Activated naive CD4-positive, alpha-beta T cell treated with anti-CD3 and anti-CD28 coated beads for 36 hours (primary cell): ENCODE measurements around the gene RBM39. TPM values are rescaled to one million over a fixed set of nuclear protein-coding genes. Genes with fewer than 3 reads are reported as not detected.

Experiments
- CTCF ChIA-PET: fragments of 350-600 bp; sonication (Branson Sonifier 250); formaldehyde crosslinking; loops from one replicate; lab custom pipeline; 2021; ENCODE audit warnings: antibody characterized with exemption; lab: Charles Lee
- DNase-seq: peaks from one replicate; pipeline ENCODE4 v3.0.0-alpha.2; 2020
- H3K27ac Mint-ChIP-seq: one replicate; pipeline ENCODE4 v1.8.0; 2021; ENCODE audit warnings: mild to moderate bottlenecking, mixed read lengths
- H3K27me3 Mint-ChIP-seq: one replicate; pipeline ENCODE4 v1.8.0; 2021; ENCODE audit warnings: low read depth, mixed read lengths
- H3K36me3 Mint-ChIP-seq: one replicate; pipeline ENCODE4 v1.8.0; 2021; ENCODE audit warnings: low read depth, mixed read lengths
- H3K4me1 Mint-ChIP-seq: one replicate; pipeline ENCODE4 v1.8.0; 2021; ENCODE audit warnings: low read depth, mixed read lengths
- H3K4me3 Mint-ChIP-seq: one replicate; pipeline ENCODE4 v1.8.0; 2021; ENCODE audit warnings: mild to moderate bottlenecking, moderate library complexity, mixed read lengths
- H3K9me3 Mint-ChIP-seq: one replicate; pipeline ENCODE4 v1.8.0; 2021; ENCODE audit warnings: mixed read lengths
- intact Hi-C: fragments of 100-400 bp; cut with micrococcal nuclease; formaldehyde crosslinking; loops from one replicate; pipeline ENCODE4 v1.15.1; 2023
- total RNA-seq, 2 experiments: library from RNA; stranded (reverse); gene quantifications; one replicate each; pipeline ENCODE4 v1.2.3, GENCODE V29; 2021

RBM39 gene
- total RNA-seq, 2 experiments from 2014 or later = 297 to 304 TPM

DNA sequence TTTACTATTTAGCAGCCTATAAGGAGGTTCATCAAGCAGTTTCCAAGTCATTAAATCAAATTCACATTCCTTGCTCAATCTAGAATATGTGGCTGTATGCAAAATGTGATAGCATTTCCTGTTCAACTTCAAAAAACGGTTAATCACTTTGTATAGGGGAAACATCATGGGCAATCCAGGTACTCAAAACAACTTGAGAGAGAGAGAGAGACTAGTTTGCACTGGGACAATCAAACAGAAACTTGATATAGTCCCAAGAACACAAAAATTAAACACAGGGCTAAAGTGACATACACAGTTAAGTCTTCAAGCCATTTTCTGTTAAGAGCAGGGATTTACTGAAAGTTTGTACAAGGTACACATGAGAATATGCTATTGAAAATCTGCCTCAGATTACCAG, 84.8 kb downstream of the RBM39 start:
- peak overlapping the region; percentile 70 for H3K27ac Mint-ChIP-seq

DNA sequence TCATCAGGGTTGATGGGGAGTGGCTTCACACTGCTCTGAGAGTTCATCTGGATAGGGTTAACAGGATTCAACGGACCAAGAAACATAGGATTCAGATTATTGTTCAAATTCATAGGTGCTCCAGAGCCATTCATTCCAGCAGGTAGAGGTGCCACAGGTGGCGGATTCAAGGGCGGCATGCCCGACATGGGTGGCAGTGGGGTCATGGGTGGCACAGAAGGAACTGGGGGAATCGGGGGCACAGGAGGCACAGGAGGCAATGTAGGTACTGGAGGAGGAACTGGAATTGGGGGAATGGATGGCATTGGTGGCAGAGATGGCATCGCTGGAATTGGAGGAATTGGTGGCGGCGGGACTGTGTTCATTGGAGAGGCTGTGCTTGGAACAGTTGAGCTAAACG, 87.6 kb downstream of the RBM39 start:
- Mint-ChIP-seq H3K4me3 (no peak overlapping the region), H3K4me1 (peaks cover 56% of the 10 kb centered on the region), H3K36me3 (peaks cover 29% of the 10 kb centered on the region), H3K27me3 (no peaks in the 10 kb centered on the region), H3K27ac (no peak overlapping the region), H3K9me3 (no peaks in the 10 kb centered on the region)
- CTCF ChIA-PET = interaction anchor here (0.7 to 1.0 kb wide), 3 partner anchors 53 to 190 kb away, joined by 3 read pairs; no protein-coding TSS in a partner anchor
- no peak for DNase-seq
- intact Hi-C loops = no loop called here

More for the DNA sequence above, 84.8 kb downstream of the RBM39 start:
- H3K4me1 Mint-ChIP-seq = peaks cover 57% of the 10 kb centered on the region
- peaks cover 36% of the 10 kb centered on the region for H3K36me3 Mint-ChIP-seq
- intact Hi-C loops = no loop called here
- H3K4me3 Mint-ChIP-seq = peak overlapping the region; percentile 19
- no peak for DNase-seq
- CTCF ChIA-PET = interaction anchor here (0.7 kb wide), 1 partner anchor 151 kb away, joined by 3 read pairs; no protein-coding TSS in a partner anchor
- H3K27me3 Mint-ChIP-seq = no peaks in the 10 kb centered on the region
- peaks cover 6% of the 10 kb centered on the region for H3K9me3 Mint-ChIP-seq

DNA sequence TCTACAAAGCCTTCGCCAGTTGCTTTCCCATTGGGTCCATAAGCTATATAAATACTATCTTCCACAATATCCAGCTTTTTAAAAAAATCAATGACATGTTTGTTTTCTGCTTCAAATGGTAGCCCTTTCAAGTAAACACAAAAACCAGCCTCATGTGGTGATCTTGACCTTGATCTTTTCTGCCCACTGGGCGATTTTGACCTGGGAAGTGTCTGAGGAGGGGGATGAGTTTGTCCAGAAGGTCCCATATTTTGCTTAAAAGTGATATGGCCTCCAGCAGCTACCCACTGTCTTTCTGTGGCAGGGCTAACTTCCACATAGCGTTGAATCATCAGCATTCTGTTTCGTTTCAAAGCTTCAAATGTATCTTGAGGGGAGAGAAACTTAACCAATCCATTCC, 88.2 kb downstream of the RBM39 start:
- Mint-ChIP-seq H3K9me3 (no peaks in the 10 kb centered on the region), H3K4me1 (peaks cover 57% of the 10 kb centered on the region), H3K36me3 (peaks cover 25% of the 10 kb centered on the region), H3K4me3 (no peak overlapping the region), H3K27ac (no peak overlapping the region), H3K27me3 (no peaks in the 10 kb centered on the region)
- intact Hi-C loops = no loop called here
- DNase-seq = no peak
- CTCF ChIA-PET = interaction anchor here (1.0 kb wide), 2 partner anchors 53 to 189 kb away, joined by 3 read pairs; no protein-coding TSS in a partner anchor

Other genes starting within 250 kb of the RBM39 start
- gene C20orf173, start 212.6 kb downstream of the RBM39 start, total RNA-seq = not detected
- gene ERGIC3, start 200.2 kb downstream of the RBM39 start, total RNA-seq = 100 to 1,000 TPM; 107 to 113 TPM
- 1 to 10 TPM; 2.9 to 3.6 TPM for gene SPAG4, start 126.4 kb downstream of the RBM39 start, total RNA-seq
- gene CPNE1, start 77.4 kb downstream of the RBM39 start, total RNA-seq = 100 to 1,000 TPM; 261 to 281 TPM
- gene RBM12, start 77.4 kb downstream of the RBM39 start, total RNA-seq = 100 to 1,000 TPM; 106 to 110 TPM
- 10 to 100 TPM; 33.6 to 38.1 TPM for gene NFS1, start 42.9 kb downstream of the RBM39 start, total RNA-seq
- 100 to 1,000 TPM; 120 to 134 TPM for gene ROMO1, start 42.9 kb downstream of the RBM39 start, total RNA-seq
- gene PHF20, start 29.8 kb upstream of the RBM39 start, total RNA-seq = 10 to 100 TPM; 39.8 to 46.0 TPM
- 10 to 100 TPM; 41.9 to 43.1 TPM for gene SCAND1, start 212.2 kb upstream of the RBM39 start, total RNA-seq
- 1 to 10 TPM; 4.8 to 5.3 TPM for gene CNBD2, start 226.3 kb upstream of the RBM39 start, total RNA-seq